Measurements from ENCODE around the gene TMEM44. TPM values are rescaled to one million over a fixed set of nuclear protein-coding genes. Genes with fewer than 3 reads are reported as not detected.

TMEM44 gene
- polyA plus RNA-seq, 1 experiment = 14.0 TPM

- Histone ChIP-seq H3K27ac (ENCODE audit: low read depth, low read length) (no peak overlapping the region), H3K9me3 (ENCODE audit: control insufficient read depth, insufficient read depth, low read length) (no peaks in the 10 kb centered on the region), H3K4me3 (ENCODE audit: low read depth, low read length) (no peak overlapping the region), H3K27me3 (ENCODE audit: control insufficient read depth, insufficient read depth, low read length) (no peaks in the 10 kb centered on the region)
- no peak for DNase-seq (ENCODE audit: low read depth, low spot score)
- POLR2A ChIA-PET = no interaction called here
- CTCF ChIA-PET = interaction anchor here (0.6 to 3.0 kb wide), 4 partner anchors 10 to 133 kb away, joined by 3 to 12 read pairs (median 3); partner anchors contain the start of gene LSG1
- TF ChIP-seq CTCF (IDR thresholded peaks at IDR 0.05; ENCODE audit: low read depth, low read length) = peak; percentile 48
Observed at GRCh38 chr3:194604837-194605236, 28.4 kb downstream of the TMEM44 start.

- H3K9me3 ChIP-seq (ENCODE audit: control insufficient read depth, insufficient read depth, low read length) = no peaks in the 10 kb centered on the region
- H3K27ac ChIP-seq (ENCODE audit: low read depth, low read length) = no peak overlapping the region
- no peak for TF ChIP-seq CTCF (IDR thresholded peaks at IDR 0.05; ENCODE audit: low read depth, low read length)
- ChIA-PET POLR2A (no interaction called here), CTCF (interaction anchor here (0.7 to 3.0 kb wide), 2 partner anchors 10 to 68 kb away, joined by 3 to 12 read pairs; partner anchors contain the start of gene LSG1)
- no peak for DNase-seq (ENCODE audit: low read depth, low spot score)
- H3K4me3 ChIP-seq (ENCODE audit: low read depth, low read length) = no peak overlapping the region
- H3K27me3 ChIP-seq (ENCODE audit: control insufficient read depth, insufficient read depth, low read length) = no peaks in the 10 kb centered on the region
Observed at GRCh38 chr3:194604126-194604525, 29.1 kb downstream of the TMEM44 start.

GRCh38 chr3:194602669-194603171 is 30.5 kb downstream of the TMEM44 start:
- Histone ChIP-seq H3K9me3 (ENCODE audit: control insufficient read depth, insufficient read depth, low read length) (no peaks in the 10 kb centered on the region), H3K27ac (ENCODE audit: low read depth, low read length) (no peak overlapping the region), H3K27me3 (ENCODE audit: control insufficient read depth, insufficient read depth, low read length) (no peaks in the 10 kb centered on the region), H3K4me3 (ENCODE audit: low read depth, low read length) (no peak overlapping the region)
- CTCF ChIA-PET = interaction anchor here (0.7 to 3.0 kb wide), 3 partner anchors 8 to 669 kb away, joined by 3 to 12 read pairs (median 3); partner anchors contain the start of gene XXYLT1
- 0 out of 2 replicates have a peak, but pooled peaks have one; percentile 9 for TF ChIP-seq CTCF (IDR thresholded peaks at IDR 0.05; ENCODE audit: low read depth, low read length)
- POLR2A ChIA-PET = no interaction called here
- no peak for DNase-seq (ENCODE audit: low read depth, low spot score)

- CTCF ChIA-PET = interaction anchor here (6.2 kb wide), 1 partner anchor 126 kb away, joined by 112 read pairs; no protein-coding TSS in a partner anchor
- H3K4me3 ChIP-seq (ENCODE audit: low read depth, low read length) = no peak overlapping the region
Observed at GRCh38 chr3:194598771-194599557, 34.3 kb downstream of the TMEM44 start.

More at GRCh38 chr3:194598771-194599557, 34.3 kb downstream of the TMEM44 start:
- no peaks in the 10 kb centered on the region for H3K9me3 ChIP-seq (ENCODE audit: control insufficient read depth, insufficient read depth, low read length)
- POLR2A ChIA-PET = no interaction called here
- TF ChIP-seq CTCF (IDR thresholded peaks at IDR 0.05; ENCODE audit: low read depth, low read length) = no peak
- peak overlapping the region; percentile 39 for H3K27ac ChIP-seq (ENCODE audit: low read depth, low read length)
- H3K27me3 ChIP-seq (ENCODE audit: control insufficient read depth, insufficient read depth, low read length) = no peaks in the 10 kb centered on the region
- no peak for DNase-seq (ENCODE audit: low read depth, low spot score)
